HG02970 (cell line): ENCODE measurements around the gene HDAC3.

Source experiments
- ATAC-seq: cut with Tn5 transposase; IDR thresholded peaks from one replicate; pipeline ENCODE4 v1.9.1; 2021; ENCODE audit warnings: mild to moderate bottlenecking, moderate library complexity, moderate number of reproducible peaks; ENCODE audit not compliant: unreplicated experiment, low FRiP score

Gene HDAC3

GRCh38 chr5:141605523-141606277 is 30.9 kb downstream of the HDAC3 start:
- peak; percentile 86 for ATAC-seq

- ATAC-seq, result no peak
These were observed 32.5 kb downstream of the HDAC3 start for GRCh38 chr5:141603923-141604717.

GRCh38 chr5:141602606-141603005 is 34.0 kb downstream of the HDAC3 start:
- ATAC-seq, result no peak

GRCh38 chr5:141598391-141599345 is 38.0 kb downstream of the HDAC3 start:
- no peak for ATAC-seq

- no peak for ATAC-seq
These were observed 38.8 kb downstream of the HDAC3 start for GRCh38 chr5:141597814-141598213.

- no peak for ATAC-seq
These were observed 39.3 kb downstream of the HDAC3 start for GRCh38 chr5:141597394-141597793.

GRCh38 chr5:141596867-141597266 is 39.8 kb downstream of the HDAC3 start:
- ATAC-seq, result no peak

GRCh38 chr5:141590127-141590526 is 46.5 kb downstream of the HDAC3 start:
- no peak for ATAC-seq

- ATAC-seq, result no peak
These were observed 50.4 kb downstream of the HDAC3 start for GRCh38 chr5:141586246-141586645.

- ATAC-seq, result no peak
These were observed 51.1 kb downstream of the HDAC3 start for GRCh38 chr5:141585594-141585993.

- no peak for ATAC-seq
These were observed 62.5 kb downstream of the HDAC3 start for GRCh38 chr5:141574122-141574510.

GRCh38 chr5:141573489-141574121 is 63.0 kb downstream of the HDAC3 start:
- no peak for ATAC-seq
